Measurements from ENCODE around the gene ZNF488.

ZNF488 gene

GRCh38 chr10:47333532-47333931, 50.6 kb downstream of the ZNF488 start:
- in situ Hi-C loops (cut with HindIII; ENCODE audit: low sequenced_read_pairs): no loop called here
- no peak for DNase-seq (ENCODE audit: low read depth)
- no peak overlapping the region for H3K4me3 ChIP-seq (ENCODE audit: low read depth, low read length)
- TF ChIP-seq CTCF (IDR thresholded peaks at IDR 0.05; ENCODE audit: low read depth, low read length, missing control alignments): no peak

- H3K4me3 ChIP-seq (ENCODE audit: low read depth, low read length): no peak overlapping the region
- DNase-seq (ENCODE audit: low read depth): no peak
- in situ Hi-C loops (cut with HindIII; ENCODE audit: low sequenced_read_pairs): no loop called here
- TF ChIP-seq CTCF (IDR thresholded peaks at IDR 0.05; ENCODE audit: low read depth, low read length, missing control alignments): no peak
Observed at GRCh38 chr10:47332946-47333345, 51.1 kb downstream of the ZNF488 start.

GRCh38 chr10:47332371-47332770, 51.7 kb downstream of the ZNF488 start:
- no peak for DNase-seq (ENCODE audit: low read depth)
- H3K4me3 ChIP-seq (ENCODE audit: low read depth, low read length): no peak overlapping the region
- in situ Hi-C loops (cut with HindIII; ENCODE audit: low sequenced_read_pairs): no loop called here
- no peak for TF ChIP-seq CTCF (IDR thresholded peaks at IDR 0.05; ENCODE audit: low read depth, low read length, missing control alignments)

GRCh38 chr10:47331954-47332353, 52.1 kb downstream of the ZNF488 start:
- no peak overlapping the region for H3K4me3 ChIP-seq (ENCODE audit: low read depth, low read length)
- DNase-seq (ENCODE audit: low read depth): no peak
- in situ Hi-C loops (cut with HindIII; ENCODE audit: low sequenced_read_pairs): no loop called here
- no peak for TF ChIP-seq CTCF (IDR thresholded peaks at IDR 0.05; ENCODE audit: low read depth, low read length, missing control alignments)

- in situ Hi-C loops (cut with HindIII; ENCODE audit: low sequenced_read_pairs): no loop called here
- no peak for DNase-seq (ENCODE audit: low read depth)
- TF ChIP-seq CTCF (IDR thresholded peaks at IDR 0.05; ENCODE audit: low read depth, low read length, missing control alignments): no peak
- H3K4me3 ChIP-seq (ENCODE audit: low read depth, low read length): no peak overlapping the region
Observed at GRCh38 chr10:47331491-47331890, 52.6 kb downstream of the ZNF488 start.

GRCh38 chr10:47330804-47331203, 53.3 kb downstream of the ZNF488 start:
- H3K4me3 ChIP-seq (ENCODE audit: low read depth, low read length): no peak overlapping the region
- DNase-seq (ENCODE audit: low read depth): no peak
- in situ Hi-C loops (cut with HindIII; ENCODE audit: low sequenced_read_pairs): no loop called here
- TF ChIP-seq CTCF (IDR thresholded peaks at IDR 0.05; ENCODE audit: low read depth, low read length, missing control alignments): no peak

- no peak for DNase-seq (ENCODE audit: low read depth)
- TF ChIP-seq CTCF (IDR thresholded peaks at IDR 0.05; ENCODE audit: low read depth, low read length, missing control alignments): no peak
- H3K4me3 ChIP-seq (ENCODE audit: low read depth, low read length): no peak overlapping the region
Observed at GRCh38 chr10:47330366-47330765, 53.7 kb downstream of the ZNF488 start.

More at GRCh38 chr10:47330366-47330765, 53.7 kb downstream of the ZNF488 start:
- in situ Hi-C loops (cut with HindIII; ENCODE audit: low sequenced_read_pairs): no loop called here
